D721Med (cell line): Measurements from ENCODE around the gene NAALADL2.

Experiments used
- DNase-seq: peaks from one replicate; pipeline ENCODE4 v3.0.0; 2011; ENCODE audit warnings: low spot score; ENCODE audit not compliant: insufficient read length
- FAIRE-seq: peaks from 2 replicates; lab custom pipeline; 2011; peaks lifted over from hg19 to GRCh38; lab: Jason Lieb, UNC
- TF ChIP-seq, protein P1 (sequence below): IDR thresholded peaks from 2 replicates; pipeline ENCODE4 v1.5.1; 2012; ENCODE audit warnings: mild to moderate bottlenecking, control low read depth; ENCODE audit not compliant: insufficient read depth; ENCODE audit errors: missing control alignments

NAALADL2 gene

DNA sequence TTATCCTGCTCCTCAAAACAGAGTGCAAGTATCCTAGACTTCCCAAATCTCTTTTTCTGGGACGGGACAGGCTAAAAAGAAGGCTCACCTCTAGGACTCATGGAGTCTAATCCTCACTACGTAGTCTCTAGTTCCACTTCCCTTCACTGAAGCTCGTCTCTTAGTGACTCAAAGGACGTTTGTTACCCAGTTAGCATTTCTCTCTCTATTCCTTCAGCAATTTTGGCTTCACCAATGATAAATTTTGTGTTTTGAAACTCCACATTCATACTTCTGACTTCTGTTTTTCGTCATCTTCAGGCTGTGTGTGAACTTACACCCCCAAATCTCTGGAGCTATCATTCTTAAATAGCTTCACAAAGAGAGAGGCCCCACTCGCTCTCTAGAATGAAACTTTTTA lies 627.1 kb downstream of the NAALADL2 start:
- DNase-seq (no peak), FAIRE-seq (no peak)
- TF ChIP-seq, protein P1, sequence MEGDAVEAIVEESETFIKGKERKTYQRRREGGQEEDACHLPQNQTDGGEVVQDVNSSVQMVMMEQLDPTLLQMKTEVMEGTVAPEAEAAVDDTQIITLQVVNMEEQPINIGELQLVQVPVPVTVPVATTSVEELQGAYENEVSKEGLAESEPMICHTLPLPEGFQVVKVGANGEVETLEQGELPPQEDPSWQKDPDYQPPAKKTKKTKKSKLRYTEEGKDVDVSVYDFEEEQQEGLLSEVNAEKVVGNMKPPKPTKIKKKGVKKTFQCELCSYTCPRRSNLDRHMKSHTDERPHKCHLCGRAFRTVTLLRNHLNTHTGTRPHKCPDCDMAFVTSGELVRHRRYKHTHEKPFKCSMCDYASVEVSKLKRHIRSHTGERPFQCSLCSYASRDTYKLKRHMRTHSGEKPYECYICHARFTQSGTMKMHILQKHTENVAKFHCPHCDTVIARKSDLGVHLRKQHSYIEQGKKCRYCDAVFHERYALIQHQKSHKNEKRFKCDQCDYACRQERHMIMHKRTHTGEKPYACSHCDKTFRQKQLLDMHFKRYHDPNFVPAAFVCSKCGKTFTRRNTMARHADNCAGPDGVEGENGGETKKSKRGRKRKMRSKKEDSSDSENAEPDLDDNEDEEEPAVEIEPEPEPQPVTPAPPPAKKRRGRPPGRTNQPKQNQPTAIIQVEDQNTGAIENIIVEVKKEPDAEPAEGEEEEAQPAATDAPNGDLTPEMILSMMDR = no peak

DNA sequence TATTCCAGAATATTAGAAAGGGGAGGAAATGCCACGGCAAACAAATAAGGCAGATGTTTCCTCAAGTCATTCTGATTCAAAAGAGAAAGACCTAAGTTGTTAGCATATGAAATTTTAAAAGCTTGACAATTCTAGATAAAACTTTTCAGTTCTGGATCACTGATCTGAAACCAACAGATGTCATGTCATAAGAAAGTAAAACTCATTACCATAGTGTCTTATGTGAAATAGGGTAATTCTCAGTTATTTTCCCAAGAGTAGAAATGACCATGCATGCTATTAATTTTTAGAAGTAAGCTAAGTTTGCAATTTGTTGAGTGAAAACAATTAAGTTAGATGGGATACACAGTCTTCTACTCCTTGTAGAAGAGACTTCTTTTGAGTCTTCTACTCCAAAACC lies 630.3 kb downstream of the NAALADL2 start:
- no peak for DNase-seq
- TF ChIP-seq, protein P1 = no peak
- FAIRE-seq = no peak

DNA sequence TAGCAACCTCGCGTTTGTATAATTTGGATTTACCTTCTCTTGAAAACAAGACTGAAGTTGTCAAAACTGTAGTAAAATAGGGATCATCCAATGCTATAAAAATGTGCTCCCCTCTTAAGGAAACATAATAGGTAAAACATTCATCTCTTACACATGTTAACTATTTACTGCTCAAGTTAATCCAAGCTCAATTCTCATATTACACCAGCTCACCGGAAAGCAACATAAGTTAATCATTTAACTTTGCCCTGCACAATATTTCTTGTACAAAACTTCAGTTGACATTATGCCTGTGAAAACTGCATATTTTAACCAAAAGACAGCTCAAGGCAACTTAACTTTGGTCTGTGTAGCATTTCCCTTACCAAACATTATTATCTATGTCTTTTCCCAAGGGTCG lies 634.2 kb downstream of the NAALADL2 start:
- no peak for DNase-seq
- TF ChIP-seq, protein P1 = no peak
- FAIRE-seq = peak; percentile 29

DNA sequence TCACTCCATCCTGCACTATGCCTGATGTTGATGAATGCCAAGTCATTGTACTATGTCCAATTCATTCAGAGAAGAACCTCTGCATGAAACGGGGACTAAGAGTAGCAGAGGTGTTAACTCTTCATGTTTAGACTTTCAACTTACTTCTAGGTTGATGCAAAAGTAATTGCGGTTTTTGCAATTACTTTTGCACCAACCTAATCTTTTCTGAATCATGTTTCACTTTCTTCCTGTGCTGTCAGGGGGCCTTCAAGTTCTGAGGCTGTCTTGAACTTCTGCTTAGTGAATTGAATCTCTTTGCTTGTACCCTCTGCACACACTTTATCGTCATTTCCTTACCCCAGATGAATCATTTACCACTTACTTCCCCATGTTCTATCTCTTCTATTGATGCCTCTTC lies 636.2 kb downstream of the NAALADL2 start:
- peak; percentile 44 for FAIRE-seq

DNA sequence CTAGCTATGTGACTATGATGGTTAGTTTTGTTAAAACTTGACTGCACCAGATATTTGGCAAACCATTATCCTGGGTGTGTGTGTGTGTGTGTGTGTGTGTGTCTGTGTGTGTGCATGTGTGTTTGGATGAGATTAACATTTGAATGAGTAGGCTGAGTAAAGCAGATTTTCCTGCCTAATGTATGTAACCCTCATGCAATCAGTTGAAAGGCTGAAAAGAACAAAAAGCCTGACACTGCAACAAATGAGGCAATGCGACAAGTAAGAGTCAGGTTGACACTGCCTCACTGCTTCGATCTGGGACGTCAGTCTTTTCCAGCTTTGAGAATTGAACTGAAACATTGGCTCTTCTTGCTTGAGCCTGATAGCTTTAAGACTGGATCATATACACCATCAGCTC lies 643.0 kb downstream of the NAALADL2 start:
- DNase-seq (no peak), FAIRE-seq (no peak)
- TF ChIP-seq, protein P1 = no peak

More for the DNA sequence above, 636.2 kb downstream of the NAALADL2 start:
- TF ChIP-seq, protein P1 = no peak
- DNase-seq = no peak

DNA sequence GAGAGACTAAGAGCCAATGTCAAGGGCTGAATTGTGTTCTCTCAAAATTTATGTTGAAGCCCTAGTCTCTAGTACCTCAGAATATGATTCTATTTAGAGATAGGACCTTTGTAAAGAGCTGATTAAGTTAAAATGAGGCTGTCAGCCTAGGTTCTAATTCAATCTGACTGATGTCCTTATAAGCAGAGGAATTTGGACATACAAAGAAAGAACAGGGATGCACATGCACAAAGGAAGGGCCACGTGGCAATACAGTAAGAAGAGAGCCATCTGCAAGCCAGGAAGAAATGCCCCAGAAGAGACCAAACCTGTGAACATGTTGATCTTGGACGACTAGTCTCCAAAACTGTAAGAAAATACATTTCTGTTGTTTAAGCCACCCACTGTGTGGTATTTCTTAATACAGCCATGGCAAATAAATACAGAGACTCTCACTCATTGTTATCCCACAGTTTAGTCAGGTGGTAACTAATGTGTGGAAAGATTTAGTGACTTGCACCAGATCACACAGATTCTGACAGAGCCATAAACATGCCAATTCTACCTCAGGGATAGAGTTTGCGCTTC lies 652.2 kb downstream of the NAALADL2 start:
- no peak for DNase-seq
- TF ChIP-seq, protein P1 = no peak
- FAIRE-seq = no peak

DNA sequence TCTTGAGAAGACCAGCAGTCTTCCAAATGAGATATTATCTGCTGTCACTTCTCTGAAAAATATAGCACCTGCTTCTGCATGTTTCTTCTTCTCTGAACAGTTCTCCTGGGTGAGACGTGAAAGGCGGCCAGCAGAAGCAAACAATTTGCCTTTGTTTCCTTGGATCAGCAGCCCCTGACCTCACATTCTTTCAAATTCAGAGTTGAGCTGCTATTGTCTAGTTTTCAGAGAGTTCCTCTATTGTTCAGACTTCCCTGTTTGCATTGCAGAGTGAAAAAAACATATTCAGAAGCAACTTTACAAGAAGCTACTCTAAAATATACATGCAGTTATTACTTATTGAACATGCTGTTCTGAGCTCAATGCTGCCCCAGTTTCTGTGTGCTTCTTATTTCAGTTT lies 653.6 kb downstream of the NAALADL2 start:
- DNase-seq = no peak
- TF ChIP-seq, protein P1 = no peak
- FAIRE-seq = no peak
